Esophagus muscularis mucosa (tissue), 4 donors: ENCODE results near the gene TAGLN.

Experiments
- EP300 ChIP-seq: sonication (generic); formaldehyde crosslinking; IDR thresholded peaks from one replicate; pipeline ENCODE4 v1.6.1; 2017; ENCODE audit warnings: antibody characterized with exemption
- POLR2A ChIP-seq: fragments of 450-650 bp; IDR thresholded peaks from one replicate; pipeline ENCODE4 v1.6.1; 2017; ENCODE audit warnings: antibody characterized with exemption, moderate library complexity, mild to moderate bottlenecking, low read depth
- POLR2AphosphoS5 ChIP-seq, 2 donors: sonication (generic); formaldehyde crosslinking; IDR thresholded peaks; one replicate each; pipeline ENCODE4 v1.6.1; 2017; ENCODE audit warnings: antibody characterized with exemption in 2 of 2
- TF ChIP-seq, protein P1 (sequence below), 3 experiments: fragments of 200-600 bp in 2 of 3; fragments of 450-650 bp in 1 of 3; sonication (generic) in 2 of 3; IDR thresholded peaks; one replicate each; pipeline ENCODE4 v1.5.1; 2017 to 2019; ENCODE audit warnings: antibody characterized with exemption in 3 of 3, mild to moderate bottlenecking in 2 of 3, moderate library complexity in 1 of 3

DNA sequence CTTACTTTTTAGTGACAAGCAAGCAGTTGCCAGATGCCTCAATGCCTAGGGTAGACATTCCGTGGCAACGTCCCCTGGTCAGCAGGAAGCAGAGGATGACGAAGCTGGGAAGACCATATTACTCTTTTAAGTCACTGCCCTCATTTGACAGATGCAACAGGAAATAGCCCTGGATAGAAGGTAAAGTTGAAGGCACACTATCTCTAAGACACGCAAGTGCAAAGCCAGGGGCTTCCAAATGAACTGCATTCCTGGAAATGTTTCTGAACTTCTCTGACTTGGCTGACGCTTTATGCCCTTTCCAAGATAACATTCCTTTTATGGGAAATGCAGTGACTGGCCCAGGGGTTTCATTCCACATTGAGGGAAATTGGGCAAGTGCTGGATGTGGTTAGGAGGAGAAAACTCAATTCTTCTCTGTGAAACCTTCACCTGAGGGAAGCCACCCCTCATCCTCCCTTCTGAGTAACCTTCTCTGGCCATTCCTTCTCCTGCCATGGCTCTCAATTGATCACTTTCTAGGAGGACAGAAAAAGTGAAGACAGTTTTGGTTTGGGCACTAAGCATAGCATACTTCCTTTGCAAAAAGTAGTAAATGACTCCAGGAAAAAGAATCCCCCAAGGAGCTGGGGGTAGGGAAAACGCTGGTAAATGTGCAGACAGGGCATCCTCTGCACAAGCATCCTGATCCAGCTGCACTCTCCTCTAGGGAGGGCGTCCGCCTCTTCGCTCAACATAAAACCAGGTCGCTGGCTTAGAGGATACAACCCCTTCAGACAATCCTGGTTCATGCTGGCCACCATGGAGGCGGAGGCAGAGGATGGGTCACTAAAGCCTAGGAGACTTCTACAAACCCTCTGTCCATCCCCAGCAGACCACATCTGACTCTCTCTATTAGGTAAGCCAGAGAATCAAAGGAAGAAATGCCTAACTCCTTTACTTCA is 18.2 kb downstream of the TAGLN start:
- TF ChIP-seq POLR2AphosphoS5 (IDR thresholded peaks at IDR 0.05): peak; percentile 32 to 81
- TF ChIP-seq, protein P1, sequence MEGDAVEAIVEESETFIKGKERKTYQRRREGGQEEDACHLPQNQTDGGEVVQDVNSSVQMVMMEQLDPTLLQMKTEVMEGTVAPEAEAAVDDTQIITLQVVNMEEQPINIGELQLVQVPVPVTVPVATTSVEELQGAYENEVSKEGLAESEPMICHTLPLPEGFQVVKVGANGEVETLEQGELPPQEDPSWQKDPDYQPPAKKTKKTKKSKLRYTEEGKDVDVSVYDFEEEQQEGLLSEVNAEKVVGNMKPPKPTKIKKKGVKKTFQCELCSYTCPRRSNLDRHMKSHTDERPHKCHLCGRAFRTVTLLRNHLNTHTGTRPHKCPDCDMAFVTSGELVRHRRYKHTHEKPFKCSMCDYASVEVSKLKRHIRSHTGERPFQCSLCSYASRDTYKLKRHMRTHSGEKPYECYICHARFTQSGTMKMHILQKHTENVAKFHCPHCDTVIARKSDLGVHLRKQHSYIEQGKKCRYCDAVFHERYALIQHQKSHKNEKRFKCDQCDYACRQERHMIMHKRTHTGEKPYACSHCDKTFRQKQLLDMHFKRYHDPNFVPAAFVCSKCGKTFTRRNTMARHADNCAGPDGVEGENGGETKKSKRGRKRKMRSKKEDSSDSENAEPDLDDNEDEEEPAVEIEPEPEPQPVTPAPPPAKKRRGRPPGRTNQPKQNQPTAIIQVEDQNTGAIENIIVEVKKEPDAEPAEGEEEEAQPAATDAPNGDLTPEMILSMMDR (IDR thresholded peaks at IDR 0.05): no peak
- no peak for TF ChIP-seq POLR2A
- peak; percentile 74 for TF ChIP-seq EP300
